Measurements from ENCODE around the gene GPR108. TPM values are rescaled to one million over a fixed set of nuclear protein-coding genes. Genes with fewer than 3 reads are reported as not detected.
"Not testable (repeated sequence)": the region's sequence is repeated elsewhere in the genome, so short reads cannot be mapped to it uniquely, and the experiment has no call there.

Gene GPR108
- total RNA-seq, 1 donor = 34.1 TPM

DNA sequence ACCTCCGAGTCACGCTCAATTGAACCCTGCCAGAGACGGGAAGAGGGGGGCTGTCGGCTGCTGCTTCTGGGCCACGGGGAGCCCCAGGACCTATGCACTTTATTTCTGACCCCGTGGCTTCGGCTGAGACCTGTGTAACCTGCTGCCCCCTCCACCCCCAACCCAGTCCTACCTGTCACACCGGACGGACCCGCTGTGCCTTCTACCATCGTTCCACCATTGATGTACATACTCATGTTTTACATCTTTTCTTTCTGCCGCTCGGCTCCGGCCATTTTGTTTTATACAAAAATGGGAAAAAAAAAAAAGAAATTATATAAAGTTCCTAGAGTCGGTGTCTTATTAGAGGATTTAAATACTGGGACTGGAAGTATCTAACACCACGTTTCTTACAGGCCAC lies 13.8 kb upstream of the GPR108 start:
- TF ChIP-seq, protein P1, sequence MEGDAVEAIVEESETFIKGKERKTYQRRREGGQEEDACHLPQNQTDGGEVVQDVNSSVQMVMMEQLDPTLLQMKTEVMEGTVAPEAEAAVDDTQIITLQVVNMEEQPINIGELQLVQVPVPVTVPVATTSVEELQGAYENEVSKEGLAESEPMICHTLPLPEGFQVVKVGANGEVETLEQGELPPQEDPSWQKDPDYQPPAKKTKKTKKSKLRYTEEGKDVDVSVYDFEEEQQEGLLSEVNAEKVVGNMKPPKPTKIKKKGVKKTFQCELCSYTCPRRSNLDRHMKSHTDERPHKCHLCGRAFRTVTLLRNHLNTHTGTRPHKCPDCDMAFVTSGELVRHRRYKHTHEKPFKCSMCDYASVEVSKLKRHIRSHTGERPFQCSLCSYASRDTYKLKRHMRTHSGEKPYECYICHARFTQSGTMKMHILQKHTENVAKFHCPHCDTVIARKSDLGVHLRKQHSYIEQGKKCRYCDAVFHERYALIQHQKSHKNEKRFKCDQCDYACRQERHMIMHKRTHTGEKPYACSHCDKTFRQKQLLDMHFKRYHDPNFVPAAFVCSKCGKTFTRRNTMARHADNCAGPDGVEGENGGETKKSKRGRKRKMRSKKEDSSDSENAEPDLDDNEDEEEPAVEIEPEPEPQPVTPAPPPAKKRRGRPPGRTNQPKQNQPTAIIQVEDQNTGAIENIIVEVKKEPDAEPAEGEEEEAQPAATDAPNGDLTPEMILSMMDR (IDR thresholded peaks at IDR 0.05; ENCODE audit: insufficient read depth, low read depth, low read length) = no peak
- no peak for DNase-seq (ENCODE audit: low read depth)

DNA sequence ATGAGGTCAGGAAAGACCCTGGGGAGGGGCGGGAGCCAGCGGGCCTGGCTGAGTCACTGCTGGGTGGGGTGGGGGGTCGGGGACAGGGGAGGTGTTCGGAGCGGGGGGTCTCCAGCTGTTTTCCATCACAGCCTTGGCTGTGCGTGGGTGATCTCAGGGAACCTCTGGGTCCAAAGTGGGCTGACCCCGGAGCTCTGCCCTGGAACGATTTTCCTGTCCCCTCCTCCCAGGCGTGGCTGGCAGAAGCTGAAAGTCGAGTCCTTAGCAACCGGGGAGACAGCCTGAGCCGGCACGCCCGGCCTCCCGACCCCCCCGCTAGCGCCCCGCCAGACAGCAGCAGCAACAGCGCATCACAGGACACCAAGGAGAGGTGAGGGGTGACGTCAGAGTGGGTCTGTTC lies 12.7 kb upstream of the GPR108 start:
- DNase-seq (ENCODE audit: low read depth) = no peak
- no peak overlapping the region for H3K4me3 ChIP-seq (ENCODE audit: low read depth, low read length)
- TF ChIP-seq, protein P1 (IDR thresholded peaks at IDR 0.05; ENCODE audit: insufficient read depth, low read depth, low read length) = no peak

More for the DNA sequence above, 13.8 kb upstream of the GPR108 start:
- no peak overlapping the region for H3K4me3 ChIP-seq (ENCODE audit: low read depth, low read length)

DNA sequence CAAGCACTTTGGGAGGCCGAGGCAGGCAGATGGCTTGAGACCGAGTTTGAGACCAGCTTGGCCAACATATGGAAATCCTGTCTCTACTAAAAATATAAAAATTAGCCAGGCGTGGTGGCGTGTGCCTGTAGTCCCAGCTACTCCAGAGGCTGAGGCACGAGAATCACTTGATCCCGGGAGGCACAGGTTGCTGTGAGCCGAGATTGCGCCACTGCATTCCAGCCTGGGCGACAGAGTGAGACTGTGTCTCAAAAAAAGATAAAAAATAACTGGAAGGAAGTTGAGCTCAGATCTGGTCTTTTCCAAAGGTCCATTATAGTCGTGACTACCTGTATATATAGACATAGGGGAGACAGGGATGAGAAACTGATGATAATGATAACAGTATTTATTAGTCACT lies 11.2 kb upstream of the GPR108 start:
- not testable (repeated sequence) for H3K4me3 ChIP-seq (ENCODE audit: low read depth, low read length); DNase-seq (ENCODE audit: low read depth)

DNA sequence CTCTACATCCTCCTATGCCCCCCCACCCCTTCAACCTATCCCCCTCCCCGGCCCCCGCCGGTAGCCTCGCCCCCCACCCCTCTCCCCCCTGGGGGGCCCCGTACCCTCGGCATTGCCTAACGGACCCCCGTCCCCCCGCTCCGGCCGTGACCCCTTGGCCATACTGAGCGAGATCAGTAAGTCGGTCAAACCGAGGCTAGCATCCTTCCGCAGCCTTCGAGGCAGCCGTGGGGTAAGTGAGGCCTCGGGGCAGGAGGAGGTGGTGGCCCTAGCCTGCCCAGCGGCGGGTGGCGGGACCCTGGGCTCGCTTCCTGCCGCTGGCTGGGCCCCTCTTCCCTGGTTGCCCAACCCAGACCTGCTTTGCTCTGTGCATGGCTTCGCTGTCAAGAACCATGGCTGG lies 8.6 kb upstream of the GPR108 start:
- H3K4me3 ChIP-seq (ENCODE audit: low read depth, low read length) = no peak overlapping the region
- no peak for DNase-seq (ENCODE audit: low read depth)
- TF ChIP-seq, protein P1 (IDR thresholded peaks at IDR 0.05; ENCODE audit: insufficient read depth, low read depth, low read length) = no peak

DNA sequence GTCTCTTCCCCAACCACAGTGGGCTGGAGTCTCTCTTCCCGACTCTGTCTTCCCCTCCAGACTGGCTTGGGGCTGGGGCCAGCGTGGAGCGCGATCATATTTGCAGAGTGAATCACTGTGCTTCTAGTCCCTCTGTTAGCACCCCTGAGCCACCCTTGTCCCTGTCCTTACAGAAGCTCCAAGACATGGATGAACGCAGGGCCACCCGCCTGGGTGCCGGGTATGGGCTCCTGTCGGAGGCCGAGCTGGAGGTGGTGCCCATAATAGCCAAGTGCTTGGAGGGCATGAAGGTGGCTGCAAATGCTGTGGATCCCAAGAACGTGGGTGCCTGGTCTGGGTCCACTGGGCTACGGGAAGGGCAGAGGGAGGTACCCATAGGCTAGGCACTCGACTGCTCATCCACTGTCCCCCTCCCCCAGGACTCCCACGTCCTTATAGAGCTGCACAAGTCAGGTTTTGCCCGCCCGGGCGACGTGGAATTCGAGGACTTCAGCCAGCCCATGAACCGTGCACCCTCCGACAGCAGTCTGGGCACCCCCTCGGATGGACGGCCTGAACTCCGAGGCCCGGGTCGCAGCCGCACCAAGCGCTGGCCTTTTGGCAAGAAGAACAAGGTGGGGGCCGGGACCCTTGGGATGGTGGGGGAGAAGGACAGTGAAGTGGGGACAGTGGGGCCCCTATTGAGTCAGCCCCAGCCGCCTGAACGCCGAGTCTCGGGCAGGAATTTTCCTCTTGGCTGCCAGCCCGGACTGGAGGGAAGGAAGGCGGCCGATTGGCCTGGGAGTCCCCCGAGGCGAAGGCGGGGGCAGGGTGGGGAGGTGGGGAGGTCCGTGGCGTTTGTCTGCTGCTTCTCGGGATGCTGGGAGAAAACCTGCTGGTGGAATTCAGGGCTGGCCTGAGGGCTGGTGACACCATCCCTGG lies 7.3 kb upstream of the GPR108 start:
- TF ChIP-seq, protein P1 (IDR thresholded peaks at IDR 0.05; ENCODE audit: insufficient read depth, low read depth, low read length) = no peak
- peak overlapping the region; percentile 27 for H3K4me3 ChIP-seq (ENCODE audit: low read depth, low read length)
- peak; percentile 92 for DNase-seq (ENCODE audit: low read depth)

DNA sequence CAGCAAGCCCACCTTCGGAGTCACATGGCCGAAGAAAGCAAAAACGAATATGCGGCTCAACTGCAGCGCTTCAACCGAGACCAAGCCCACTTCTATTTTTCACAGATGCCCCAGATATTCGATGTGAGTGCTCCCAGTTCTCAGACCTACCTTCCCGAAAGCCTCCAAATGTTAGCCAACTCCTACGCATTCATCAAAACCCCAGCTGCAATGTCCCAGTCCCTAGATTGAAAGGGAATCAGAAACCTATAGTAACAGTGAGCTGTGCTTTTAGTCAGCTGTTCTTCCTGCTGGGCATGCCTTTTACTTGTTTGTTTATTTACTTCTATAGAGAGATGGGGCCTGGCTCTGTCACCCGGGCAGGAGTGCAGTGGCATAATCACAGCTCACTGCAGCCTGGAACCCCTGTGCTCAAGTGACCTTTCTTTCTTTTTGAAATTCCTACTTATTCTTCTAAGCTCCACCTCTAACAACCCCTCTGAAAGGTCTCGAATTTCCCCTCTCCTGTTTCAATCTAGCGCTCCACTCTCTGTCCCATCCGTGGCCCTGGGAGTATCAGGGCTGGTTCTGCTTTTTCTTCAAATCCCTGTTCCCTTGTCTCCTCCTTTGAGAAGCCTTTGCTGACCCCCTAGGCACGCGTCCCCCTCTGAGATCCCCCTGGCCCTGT lies 6.5 kb upstream of the GPR108 start:
- TF ChIP-seq, protein P1 (IDR thresholded peaks at IDR 0.05; ENCODE audit: insufficient read depth, low read depth, low read length) = no peak
- DNase-seq (ENCODE audit: low read depth) = peak; percentile 34
- peak overlapping the region; percentile 27 for H3K4me3 ChIP-seq (ENCODE audit: low read depth, low read length)

DNA sequence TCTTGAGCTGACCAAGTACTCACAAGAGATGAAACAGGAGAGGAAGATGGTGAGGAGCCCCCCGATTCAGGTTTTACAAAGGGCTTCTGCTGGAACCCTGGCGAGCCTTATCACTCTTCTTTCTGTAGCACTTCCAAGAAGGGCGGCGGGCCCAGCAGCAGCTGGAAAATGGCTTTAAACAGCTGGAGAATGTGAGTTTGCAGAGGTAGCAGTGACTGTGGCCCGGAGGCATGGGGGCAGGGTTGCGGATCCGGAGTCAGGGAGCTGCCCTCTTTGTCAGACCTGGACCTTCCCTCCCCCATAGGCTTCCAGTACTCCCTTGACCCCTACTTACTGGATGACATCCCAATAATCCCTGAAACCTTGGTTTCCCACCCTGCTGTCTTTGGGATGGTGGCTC lies 5.7 kb upstream of the GPR108 start:
- H3K4me3 ChIP-seq (ENCODE audit: low read depth, low read length) = no peak overlapping the region
- no peak for DNase-seq (ENCODE audit: low read depth)
- TF ChIP-seq, protein P1 (IDR thresholded peaks at IDR 0.05; ENCODE audit: insufficient read depth, low read depth, low read length) = no peak

Data from fibroblast of villous mesenchyme (primary cell).